ENCODE measurements around the gene TMC1. TPM values are rescaled to one million over a fixed set of nuclear protein-coding genes. Genes with fewer than 3 reads are reported as not detected.
"Not testable (repeated sequence)": the region's sequence is repeated elsewhere in the genome, so short reads cannot be mapped to it uniquely, and the experiment has no call there.

TMC1 gene
- polyA plus RNA-seq, 3 donors from 2014 or later: not detected

- no peak for DNase-seq
- no peak overlapping the region for H3K4me3 Mint-ChIP-seq
- no peaks in the 10 kb centered on the region for H3K4me1 Mint-ChIP-seq
- no peaks in the 10 kb centered on the region for H3K9me3 Mint-ChIP-seq
- H3K36me3 Mint-ChIP-seq: no peaks in the 10 kb centered on the region
- peaks cover 2 to 9% (median 2%) of the 10 kb centered on the region in 3 donors for H3K27me3 Mint-ChIP-seq (ENCODE audit: low read depth in 3 of 3)
- no peak overlapping the region for H3K27ac Mint-ChIP-seq
Measured at GRCh38 chr9:72836790-72837189, 315.4 kb downstream of the TMC1 start.

GRCh38 chr9:72839085-72839484, 317.7 kb downstream of the TMC1 start:
- Mint-ChIP-seq H3K27ac (no peak overlapping the region), H3K4me3 (no peak overlapping the region), H3K36me3 (no peaks in the 10 kb centered on the region), H3K27me3 (ENCODE audit: low read depth in 3 of 3) (peaks cover 2 to 8% (median 2%) of the 10 kb centered on the region in 3 donors), H3K9me3 (peaks cover 0 to 5% (median 0%) of the 10 kb centered on the region in 6 donors), H3K4me1 (no peaks in the 10 kb centered on the region)
- DNase-seq: no peak

- Mint-ChIP-seq H3K4me3 (no peak overlapping the region), H3K36me3 (peaks cover 0 to 3% (median 0%) of the 10 kb centered on the region in 3 donors), H3K27ac (no peak overlapping the region), H3K4me1 (no peaks in the 10 kb centered on the region), H3K27me3 (ENCODE audit: low read depth in 3 of 3) (peaks cover 0 to 2% (median 0%) of the 10 kb centered on the region in 3 donors), H3K9me3 (peaks cover 1 to 21% (median 10%) of the 10 kb centered on the region in 6 donors)
- no peak for DNase-seq
Measured at GRCh38 chr9:72843520-72844439, 322.4 kb downstream of the TMC1 start.

GRCh38 chr9:72844440-72844768, 323.0 kb downstream of the TMC1 start:
- Mint-ChIP-seq H3K4me3 (no peak overlapping the region), H3K4me1 (no peaks in the 10 kb centered on the region), H3K9me3 (peaks cover 1 to 21% (median 10%) of the 10 kb centered on the region in 6 donors), H3K27me3 (ENCODE audit: low read depth in 3 of 3) (no peaks in the 10 kb centered on the region), H3K36me3 (peaks cover 0 to 3% (median 0%) of the 10 kb centered on the region in 3 donors), H3K27ac (no peak overlapping the region)
- no peak for DNase-seq

- not testable (repeated sequence) for H3K36me3 Mint-ChIP-seq; H3K4me3 Mint-ChIP-seq; H3K27ac Mint-ChIP-seq; H3K4me1 Mint-ChIP-seq; H3K27me3 Mint-ChIP-seq (ENCODE audit: low read depth in 3 of 3); DNase-seq
- H3K9me3 Mint-ChIP-seq: peaks cover 1 to 21% (median 10%) of the 10 kb centered on the region in 6 donors
Measured at GRCh38 chr9:72845052-72845451, 323.6 kb downstream of the TMC1 start.

- not testable (repeated sequence) for H3K27ac Mint-ChIP-seq; H3K4me3 Mint-ChIP-seq; DNase-seq; H3K27me3 Mint-ChIP-seq (ENCODE audit: low read depth in 3 of 3); H3K4me1 Mint-ChIP-seq; H3K36me3 Mint-ChIP-seq
- peaks cover 0 to 11% (median 2%) of the 10 kb centered on the region in 6 donors for H3K9me3 Mint-ChIP-seq
Measured at GRCh38 chr9:72850209-72850608, 328.8 kb downstream of the TMC1 start.

- H3K9me3 Mint-ChIP-seq: no peaks in the 10 kb centered on the region
- H3K27ac Mint-ChIP-seq: no peak overlapping the region
- H3K27me3 Mint-ChIP-seq (ENCODE audit: low read depth in 3 of 3): peaks cover 0 to 2% (median 0%) of the 10 kb centered on the region in 3 donors
- no peaks in the 10 kb centered on the region for H3K36me3 Mint-ChIP-seq
- no peaks in the 10 kb centered on the region for H3K4me1 Mint-ChIP-seq
- no peak overlapping the region for H3K4me3 Mint-ChIP-seq
- DNase-seq: no peak
Measured at GRCh38 chr9:72855321-72855720, 333.9 kb downstream of the TMC1 start.

GRCh38 chr9:72855890-72856523, 334.6 kb downstream of the TMC1 start:
- H3K27me3 Mint-ChIP-seq (ENCODE audit: low read depth in 3 of 3): peaks cover 0 to 2% (median 0%) of the 10 kb centered on the region in 3 donors
- H3K9me3 Mint-ChIP-seq: no peaks in the 10 kb centered on the region
- DNase-seq: no peak
- H3K4me3 Mint-ChIP-seq: no peak overlapping the region
- H3K27ac Mint-ChIP-seq: no peak overlapping the region
- H3K36me3 Mint-ChIP-seq: no peaks in the 10 kb centered on the region
- H3K4me1 Mint-ChIP-seq: no peaks in the 10 kb centered on the region

- DNase-seq: peak in 1 of 3 donors; percentile 1
- no peaks in the 10 kb centered on the region for H3K4me1 Mint-ChIP-seq
- H3K9me3 Mint-ChIP-seq: no peaks in the 10 kb centered on the region
- H3K27ac Mint-ChIP-seq: no peak overlapping the region
- H3K27me3 Mint-ChIP-seq (ENCODE audit: low read depth in 3 of 3): peaks cover 0 to 2% (median 2%) of the 10 kb centered on the region in 3 donors
- no peak overlapping the region for H3K4me3 Mint-ChIP-seq
- H3K36me3 Mint-ChIP-seq: no peaks in the 10 kb centered on the region
Measured at GRCh38 chr9:72856972-72857623, 335.7 kb downstream of the TMC1 start.

GRCh38 chr9:72857624-72857996, 336.2 kb downstream of the TMC1 start:
- H3K27ac Mint-ChIP-seq: no peak overlapping the region
- H3K27me3 Mint-ChIP-seq (ENCODE audit: low read depth in 3 of 3): peaks cover 0 to 2% (median 2%) of the 10 kb centered on the region in 3 donors
- no peak overlapping the region for H3K4me3 Mint-ChIP-seq
- no peaks in the 10 kb centered on the region for H3K9me3 Mint-ChIP-seq
- no peaks in the 10 kb centered on the region for H3K4me1 Mint-ChIP-seq
- H3K36me3 Mint-ChIP-seq: no peaks in the 10 kb centered on the region
- DNase-seq: no peak

GRCh38 chr9:72858089-72858912, 336.9 kb downstream of the TMC1 start:
- H3K4me1 Mint-ChIP-seq: no peaks in the 10 kb centered on the region
- H3K27ac Mint-ChIP-seq: no peak overlapping the region
- no peaks in the 10 kb centered on the region for H3K9me3 Mint-ChIP-seq
- DNase-seq: no peak
- H3K27me3 Mint-ChIP-seq (ENCODE audit: low read depth in 3 of 3): peaks cover 0 to 2% (median 2%) of the 10 kb centered on the region in 3 donors
- no peaks in the 10 kb centered on the region for H3K36me3 Mint-ChIP-seq
- no peak overlapping the region for H3K4me3 Mint-ChIP-seq

GRCh38 chr9:72862788-72863187, 341.4 kb downstream of the TMC1 start:
- not testable (repeated sequence) for H3K9me3 Mint-ChIP-seq; H3K27ac Mint-ChIP-seq; H3K4me1 Mint-ChIP-seq; H3K36me3 Mint-ChIP-seq; H3K4me3 Mint-ChIP-seq; H3K27me3 Mint-ChIP-seq (ENCODE audit: low read depth in 3 of 3); DNase-seq

GRCh38 chr9:72863456-72864094, 342.2 kb downstream of the TMC1 start:
- DNase-seq: no peak
- H3K4me1 Mint-ChIP-seq: no peaks in the 10 kb centered on the region
- no peaks in the 10 kb centered on the region for H3K9me3 Mint-ChIP-seq
- no peaks in the 10 kb centered on the region for H3K36me3 Mint-ChIP-seq
- H3K27ac Mint-ChIP-seq: no peak overlapping the region
- peaks cover 0 to 5% (median 2%) of the 10 kb centered on the region in 3 donors for H3K27me3 Mint-ChIP-seq (ENCODE audit: low read depth in 3 of 3)
- no peak overlapping the region for H3K4me3 Mint-ChIP-seq
